Breast epithelium (tissue), 3 donors: ENCODE results near the gene CMSS1.

Source experiments
- POLR2A ChIP-seq: fragments of 450-650 bp; IDR thresholded peaks from one replicate; pipeline ENCODE4 v1.6.1; 2016; ENCODE audit warnings: antibody characterized with exemption, mild to moderate bottlenecking, moderate library complexity
- TF ChIP-seq, protein P1 (sequence below), 3 donors: fragments of 450-650 bp; IDR thresholded peaks; one replicate each; pipeline ENCODE4 v1.5.1; 2016 to 2017; ENCODE audit warnings: antibody characterized with exemption in 3 of 3, mild to moderate bottlenecking in 3 of 3, moderate library complexity in 3 of 3

DNA sequence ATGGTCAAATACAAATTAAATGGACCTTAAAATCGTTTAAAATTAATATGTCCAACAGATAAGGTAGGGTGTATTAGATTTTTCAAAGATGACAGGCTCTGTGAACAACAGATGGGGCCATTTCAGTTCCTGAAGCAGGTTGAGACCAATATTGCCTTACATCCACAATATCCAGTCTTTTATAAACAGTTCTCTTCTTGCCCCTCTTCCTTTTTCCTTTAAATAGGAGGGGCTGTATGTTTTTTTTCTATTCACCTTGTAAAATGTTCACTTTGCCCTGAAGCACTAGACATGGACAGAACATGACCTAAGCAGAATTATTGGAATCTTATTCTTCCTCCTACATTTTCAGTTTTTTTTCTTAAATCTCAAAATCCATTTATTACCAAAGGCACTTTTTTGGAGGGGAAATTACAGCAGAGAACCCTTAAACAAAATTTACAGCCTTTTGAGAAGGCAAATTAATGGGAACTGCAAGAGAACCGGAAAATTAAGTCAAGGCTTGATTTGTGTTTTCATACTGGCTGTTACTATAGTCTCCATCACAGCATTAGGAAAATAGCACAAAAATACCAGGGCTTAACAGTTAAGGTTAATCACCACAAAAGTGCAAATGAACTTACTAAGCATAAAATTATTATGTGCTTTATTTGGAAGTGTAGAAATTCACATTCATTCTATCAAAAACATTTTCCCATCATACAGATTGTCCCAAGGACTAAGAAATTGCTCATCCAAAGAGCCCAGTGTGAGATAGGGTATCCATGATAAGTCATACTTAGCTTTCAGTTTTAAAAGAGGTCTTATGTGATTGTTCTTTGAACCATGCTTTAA, 55.8 kb downstream of the CMSS1 start:
- TF ChIP-seq POLR2A = no peak
- TF ChIP-seq, protein P1, sequence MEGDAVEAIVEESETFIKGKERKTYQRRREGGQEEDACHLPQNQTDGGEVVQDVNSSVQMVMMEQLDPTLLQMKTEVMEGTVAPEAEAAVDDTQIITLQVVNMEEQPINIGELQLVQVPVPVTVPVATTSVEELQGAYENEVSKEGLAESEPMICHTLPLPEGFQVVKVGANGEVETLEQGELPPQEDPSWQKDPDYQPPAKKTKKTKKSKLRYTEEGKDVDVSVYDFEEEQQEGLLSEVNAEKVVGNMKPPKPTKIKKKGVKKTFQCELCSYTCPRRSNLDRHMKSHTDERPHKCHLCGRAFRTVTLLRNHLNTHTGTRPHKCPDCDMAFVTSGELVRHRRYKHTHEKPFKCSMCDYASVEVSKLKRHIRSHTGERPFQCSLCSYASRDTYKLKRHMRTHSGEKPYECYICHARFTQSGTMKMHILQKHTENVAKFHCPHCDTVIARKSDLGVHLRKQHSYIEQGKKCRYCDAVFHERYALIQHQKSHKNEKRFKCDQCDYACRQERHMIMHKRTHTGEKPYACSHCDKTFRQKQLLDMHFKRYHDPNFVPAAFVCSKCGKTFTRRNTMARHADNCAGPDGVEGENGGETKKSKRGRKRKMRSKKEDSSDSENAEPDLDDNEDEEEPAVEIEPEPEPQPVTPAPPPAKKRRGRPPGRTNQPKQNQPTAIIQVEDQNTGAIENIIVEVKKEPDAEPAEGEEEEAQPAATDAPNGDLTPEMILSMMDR (IDR thresholded peaks at IDR 0.05) = no peak
